NT2/D1 (cell line): ENCODE results near the gene PRPF6.

Experiments used
- SUZ12 ChIP-seq: IDR thresholded peaks from 2 replicates; pipeline ENCODE4 v1.6.1; 2011; ENCODE audit not compliant: insufficient read length, insufficient read depth; ENCODE audit errors: extremely low read depth
- YY1 ChIP-seq: IDR thresholded peaks from 2 replicates; pipeline ENCODE4 v1.6.1; 2011; ENCODE audit not compliant: insufficient read length, insufficient read depth
- ZNF274 ChIP-seq: IDR thresholded peaks from 2 replicates; pipeline ENCODE4 v1.6.1; 2011; ENCODE audit warnings: mild to moderate bottlenecking, low read depth, low read length

DNA sequence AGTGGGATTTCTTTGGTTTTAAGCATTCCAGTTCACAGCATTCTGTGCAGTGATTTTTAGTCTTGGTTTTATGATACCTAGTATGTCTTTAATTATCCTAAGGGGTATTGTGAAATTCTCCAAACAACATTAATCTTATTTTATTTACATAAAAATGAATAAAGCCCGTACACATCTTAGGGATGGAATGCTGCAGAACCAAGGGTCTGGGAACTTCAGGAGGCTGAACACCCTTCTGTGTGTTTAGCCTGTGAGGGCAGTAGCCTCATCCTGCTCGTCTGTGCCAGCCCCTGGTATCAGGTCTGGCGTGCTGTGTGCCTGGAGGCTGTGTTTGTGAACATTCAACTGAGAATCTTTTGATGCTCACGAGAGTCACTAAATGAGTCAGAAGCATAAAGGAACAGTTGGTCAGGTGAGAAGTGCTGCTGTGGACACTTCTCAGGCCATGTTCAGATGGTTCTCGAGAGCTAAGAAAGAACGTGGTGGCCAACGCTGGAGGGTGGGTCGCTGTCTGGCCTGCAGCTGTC is 29.8 kb downstream of the PRPF6 start:
- TF ChIP-seq YY1 = no peak
- TF ChIP-seq ZNF274 = no peak
- TF ChIP-seq SUZ12 = no peak
